Karpas-422 (cell line): ENCODE results near the gene KLHL7. TPM values are rescaled to one million over a fixed set of nuclear protein-coding genes. Genes with fewer than 3 reads are reported as not detected.
"Not testable (repeated sequence)": the region's sequence is repeated elsewhere in the genome, so short reads cannot be mapped to it uniquely, and the experiment has no call there.

Experiments used
- DNase-seq: peaks from one replicate; pipeline ENCODE4 v3.0.0-alpha.2; 2015
- H2AFZ ChIP-seq: fragments of 200-600 bp; sonication (generic); 2 replicates; pipeline ENCODE4 v1.6.1; 2014; ENCODE audit warnings: antibody characterized with exemption, low read length, mixed read lengths
- H3K27ac ChIP-seq: fragments of 200-600 bp; sonication (generic); 2 replicates; pipeline ENCODE4 v1.5.1; 2014; ENCODE audit warnings: mild to moderate bottlenecking, low read length, moderate library complexity
- H3K27me3 ChIP-seq: fragments of 200-600 bp; sonication (generic); 2 replicates; pipeline ENCODE4 v1.6.1; 2014; ENCODE audit warnings: low read length, mixed read lengths
- H3K36me3 ChIP-seq: fragments of 200-600 bp; sonication (generic); 2 replicates; pipeline ENCODE4 v1.6.1; 2014; ENCODE audit warnings: low read length, mixed read lengths; ENCODE audit not compliant: insufficient read depth
- H3K4me1 ChIP-seq: fragments of 200-600 bp; sonication (generic); 2 replicates; pipeline ENCODE4 v1.6.1; 2014; ENCODE audit warnings: mild to moderate bottlenecking, low read length, mixed read lengths
- H3K4me2 ChIP-seq: fragments of 200-600 bp; sonication (generic); 2 replicates; pipeline ENCODE4 v1.6.1; 2014; ENCODE audit warnings: low read length, low read depth, mild to moderate bottlenecking; ENCODE audit not compliant: poor library complexity, severe bottlenecking
- H3K4me3 ChIP-seq: fragments of 200-600 bp; sonication (generic); 2 replicates; pipeline ENCODE4 v1.5.1; 2014; ENCODE audit warnings: mild to moderate bottlenecking, antibody characterized with exemption, low read length, mixed read lengths
- H3K79me2 ChIP-seq: fragments of 200-600 bp; sonication (generic); 2 replicates; pipeline ENCODE4 v1.6.1; 2014; ENCODE audit warnings: mild to moderate bottlenecking, low read length, mixed read lengths
- H3K9ac ChIP-seq: fragments of 200-600 bp; sonication (generic); 2 replicates; pipeline ENCODE4 v1.6.0; 2014; ENCODE audit warnings: low read length
- H3K9me2 ChIP-seq: fragments of 200-600 bp; sonication (generic), shearing (Covaris generic); replicated peaks from 2 replicates; pipeline ENCODE4 v1.6.0; 2014; ENCODE audit warnings: mild to moderate bottlenecking, low read length, moderate library complexity; ENCODE audit not compliant: insufficient read depth
- H3K9me3 ChIP-seq: fragments of 300-700, 200-600 bp; sonication (generic); 2 replicates; pipeline ENCODE4 v1.6.1; 2014; ENCODE audit warnings: low read length, mixed read lengths
- H4K20me1 ChIP-seq: fragments of 200-600 bp; sonication (generic); 2 replicates; pipeline ENCODE4 v1.6.1; 2014; ENCODE audit warnings: mild to moderate bottlenecking, antibody characterized with exemption, low read length, low read depth; ENCODE audit not compliant: insufficient read depth
- total RNA-seq: library from RNA; depleted of rRNA; stranded (reverse); fragments of >200 nt; shearing (Covaris generic); gene quantifications from 2 replicates; pipeline ENCODE4 v1.2.3, GENCODE V29; 2014; ENCODE audit warnings: low replicate concordance

Gene KLHL7
- total RNA-seq, 1 experiment from 2014 or later, result 20.2 TPM

GRCh38 chr7:23114896-23115295 is 9.3 kb downstream of the KLHL7 start:
- DNase-seq, result no peak
- Histone ChIP-seq H2AFZ (no peak overlapping the region), H3K27me3 (no peaks in the 10 kb centered on the region), H3K9ac (no peak overlapping the region), H3K4me1 (no peaks in the 10 kb centered on the region), H3K4me3 (no peak overlapping the region), H3K36me3 (no peaks in the 10 kb centered on the region), H3K9me3 (no peaks in the 10 kb centered on the region), H3K79me2 (peaks cover 48% of the 10 kb centered on the region), H3K27ac (no peak overlapping the region), H3K9me2 (no peaks in the 10 kb centered on the region), H4K20me1 (peaks cover 35% of the 10 kb centered on the region), H3K4me2 (no peak overlapping the region)

DNA sequence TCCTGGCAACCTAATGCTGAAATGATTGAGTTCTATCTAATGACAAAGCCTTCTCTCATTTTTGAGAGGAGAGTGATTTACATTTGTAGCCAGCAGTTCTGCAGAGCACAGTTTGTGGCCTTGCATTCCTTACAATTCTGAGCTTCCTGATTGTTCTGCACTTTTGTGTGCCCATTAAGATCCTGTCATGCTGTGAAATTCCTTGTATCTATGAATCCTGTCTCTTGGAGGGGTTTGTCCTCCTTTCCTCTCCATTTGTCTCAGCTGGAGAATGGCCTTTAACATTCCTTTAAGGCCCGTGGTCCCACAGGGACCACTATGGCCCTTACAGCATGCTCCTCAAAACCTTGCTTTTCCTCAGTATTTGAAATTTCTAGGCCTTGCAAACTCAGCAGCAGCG is 10.4 kb downstream of the KLHL7 start:
- Histone ChIP-seq H3K4me3 (no peak overlapping the region), H3K4me2 (no peak overlapping the region), H4K20me1 (peaks cover 30% of the 10 kb centered on the region), H3K79me2 (peaks cover 50% of the 10 kb centered on the region), H3K27me3 (no peaks in the 10 kb centered on the region), H3K36me3 (no peaks in the 10 kb centered on the region), H3K9me2 (no peaks in the 10 kb centered on the region), H3K9me3 (no peaks in the 10 kb centered on the region), H2AFZ (no peak overlapping the region), H3K9ac (no peak overlapping the region), H3K27ac (no peak overlapping the region), H3K4me1 (no peaks in the 10 kb centered on the region)
- DNase-seq, result no peak

DNA sequence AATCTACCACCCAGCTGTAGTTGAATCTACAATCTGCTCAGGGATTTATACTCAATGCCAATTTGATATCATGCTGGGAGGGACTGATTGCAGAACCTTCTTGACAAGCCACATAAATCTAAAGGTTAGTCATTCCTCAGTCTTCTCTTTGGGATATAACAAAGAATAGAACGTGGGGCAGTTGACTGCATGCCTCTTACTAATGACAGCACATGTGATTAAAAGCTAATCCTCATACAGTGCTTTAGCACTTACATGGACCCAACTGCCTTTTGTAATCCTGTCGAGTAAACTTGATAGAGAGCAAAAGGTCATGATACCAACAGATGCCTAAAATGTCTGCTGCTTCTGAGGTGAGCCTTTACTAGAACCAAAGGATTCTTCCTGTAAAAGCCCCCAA is 12.3 kb downstream of the KLHL7 start:
- Histone ChIP-seq H3K27ac (no peak overlapping the region), H3K79me2 (peaks cover 51% of the 10 kb centered on the region), H3K4me3 (no peak overlapping the region), H3K9me3 (no peaks in the 10 kb centered on the region), H3K9me2 (no peaks in the 10 kb centered on the region), H3K36me3 (no peaks in the 10 kb centered on the region), H4K20me1 (peaks cover 20% of the 10 kb centered on the region; the same call in 1 of the 2 replicates), H3K9ac (no peak overlapping the region), H3K27me3 (no peaks in the 10 kb centered on the region), H3K4me2 (no peak overlapping the region), H2AFZ (no peak overlapping the region), H3K4me1 (peaks cover 10% of the 10 kb centered on the region)
- DNase-seq, result no peak

DNA sequence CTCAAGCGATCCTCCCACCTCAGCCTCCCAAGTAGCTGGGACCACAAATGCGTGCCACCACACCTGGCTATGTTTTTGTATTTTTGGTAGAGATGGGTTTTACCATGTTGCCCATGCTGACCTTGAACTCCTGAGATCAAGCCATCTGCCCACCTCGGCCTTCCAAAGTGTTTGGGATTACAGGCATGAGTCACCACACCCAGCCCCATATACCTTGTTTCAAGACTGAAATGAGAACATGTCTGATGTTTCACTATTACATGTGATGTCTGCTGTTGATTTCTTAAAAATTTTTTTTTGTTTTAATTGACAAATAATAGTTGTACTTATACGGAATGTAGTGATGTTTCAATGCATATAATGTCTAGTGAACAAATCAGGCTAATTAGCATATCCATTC is 14.5 kb downstream of the KLHL7 start:
- Histone ChIP-seq H3K79me2 (peaks cover 40% of the 10 kb centered on the region), H4K20me1 (peaks cover 14% of the 10 kb centered on the region; the same call in 1 of the 2 replicates), H3K36me3 (no peaks in the 10 kb centered on the region; the same call in 1 of the 2 replicates), H3K9ac (no peak overlapping the region), H3K4me1 (peaks cover 10% of the 10 kb centered on the region), H3K4me3 (no peak overlapping the region), H3K4me2 (no peak overlapping the region), H2AFZ (no peak overlapping the region), H3K27ac (no peak overlapping the region), H3K9me3 (no peaks in the 10 kb centered on the region), H3K9me2 (no peaks in the 10 kb centered on the region), H3K27me3 (no peaks in the 10 kb centered on the region)
- DNase-seq, result no peak

DNA sequence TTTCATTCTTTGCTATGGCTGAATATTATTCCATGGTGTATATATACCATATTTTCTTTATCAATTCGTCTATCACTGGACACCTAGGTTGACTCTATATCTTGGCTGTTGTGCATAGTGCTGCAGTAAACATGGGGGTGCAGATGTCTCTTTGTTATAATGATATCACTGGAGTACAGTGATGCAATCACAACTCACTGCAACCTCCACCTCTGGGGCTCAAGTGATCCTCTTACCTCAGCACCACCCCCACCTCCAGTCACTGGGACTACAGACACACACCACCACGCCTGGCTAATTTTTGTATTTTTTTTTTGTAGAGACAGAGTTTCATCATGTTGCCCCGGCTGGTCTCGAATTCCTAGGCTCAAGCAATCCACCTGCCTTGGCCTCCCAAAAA is 15.6 kb downstream of the KLHL7 start:
- H3K27ac ChIP-seq, result no peak overlapping the region
- H2AFZ ChIP-seq, result no peak overlapping the region
- H4K20me1 ChIP-seq, result peaks cover 9% of the 10 kb centered on the region; the same call in 1 of the 2 replicates
- peaks cover 34% of the 10 kb centered on the region for H3K79me2 ChIP-seq
- H3K9me3 ChIP-seq, result no peaks in the 10 kb centered on the region
- H3K9me2 ChIP-seq, result no peaks in the 10 kb centered on the region
- no peaks in the 10 kb centered on the region for H3K27me3 ChIP-seq
- no peak overlapping the region for H3K9ac ChIP-seq
- peaks cover 10% of the 10 kb centered on the region for H3K4me1 ChIP-seq
- DNase-seq, result no peak
- H3K4me3 ChIP-seq, result no peak overlapping the region
- H3K36me3 ChIP-seq, result no peaks in the 10 kb centered on the region; the same call in 1 of the 2 replicates
- no peak overlapping the region for H3K4me2 ChIP-seq

DNA sequence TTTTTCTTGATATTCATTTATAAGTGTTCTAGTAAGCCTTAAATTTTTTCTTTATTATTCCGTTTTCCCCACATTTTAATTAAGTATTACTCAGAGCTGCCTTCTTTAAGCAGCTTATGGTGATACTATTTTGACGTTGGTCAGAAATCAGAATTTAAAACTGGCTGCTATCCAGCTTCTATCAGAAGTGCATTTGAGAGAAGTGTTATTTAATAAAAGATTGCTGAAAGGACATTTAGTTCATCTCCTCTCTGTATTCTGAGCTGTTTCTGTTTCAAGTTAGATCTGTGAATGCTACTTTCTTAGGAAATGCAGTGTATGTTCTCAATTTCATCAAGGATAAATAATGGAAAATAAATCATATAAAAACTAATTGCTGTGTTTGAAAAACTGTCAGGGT is 17.4 kb downstream of the KLHL7 start:
- H3K4me2 ChIP-seq, result no peak overlapping the region
- no peaks in the 10 kb centered on the region; the same call in 1 of the 2 replicates for H3K36me3 ChIP-seq
- H3K79me2 ChIP-seq, result peaks cover 28% of the 10 kb centered on the region
- H3K9me2 ChIP-seq, result no peaks in the 10 kb centered on the region
- no peaks in the 10 kb centered on the region for H4K20me1 ChIP-seq
- H3K27me3 ChIP-seq, result no peaks in the 10 kb centered on the region
- no peak overlapping the region for H2AFZ ChIP-seq
- no peak overlapping the region for H3K9ac ChIP-seq
- no peak overlapping the region for H3K4me3 ChIP-seq
- DNase-seq, result no peak
- H3K27ac ChIP-seq, result no peak overlapping the region
- H3K4me1 ChIP-seq, result peaks cover 10% of the 10 kb centered on the region
- H3K9me3 ChIP-seq, result no peaks in the 10 kb centered on the region

DNA sequence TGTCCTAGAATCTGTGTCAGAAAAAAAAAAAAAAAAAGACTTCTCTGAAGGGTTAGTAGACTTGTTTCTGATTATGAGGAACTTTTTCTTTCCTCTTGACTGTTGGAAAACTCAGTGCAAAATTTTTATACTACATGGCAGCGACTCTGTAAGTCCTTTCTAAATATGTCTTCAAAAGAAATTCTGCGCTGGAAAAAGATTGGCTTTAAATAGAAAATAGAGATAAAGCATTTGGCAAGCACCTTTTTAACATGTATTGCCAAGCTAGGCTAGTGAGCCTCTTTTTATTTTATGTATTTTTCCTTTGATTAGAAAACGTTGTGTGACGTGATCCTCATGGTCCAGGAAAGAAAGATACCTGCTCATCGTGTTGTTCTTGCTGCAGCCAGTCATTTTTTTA is 17.9 kb downstream of the KLHL7 start:
- H3K4me1 ChIP-seq, result peaks cover 10% of the 10 kb centered on the region
- H3K4me2 ChIP-seq, result no peak overlapping the region
- H4K20me1 ChIP-seq, result no peaks in the 10 kb centered on the region
- H3K4me3 ChIP-seq, result no peak overlapping the region
- DNase-seq, result no peak
- no peak overlapping the region for H3K27ac ChIP-seq
- H2AFZ ChIP-seq, result no peak overlapping the region
- H3K27me3 ChIP-seq, result no peaks in the 10 kb centered on the region
- peaks cover 26% of the 10 kb centered on the region for H3K79me2 ChIP-seq
- H3K9ac ChIP-seq, result no peak overlapping the region
- no peaks in the 10 kb centered on the region for H3K9me3 ChIP-seq
- H3K9me2 ChIP-seq, result no peaks in the 10 kb centered on the region
- H3K36me3 ChIP-seq, result no peaks in the 10 kb centered on the region; the same call in 1 of the 2 replicates

GRCh38 chr7:23129036-23129435 is 23.5 kb downstream of the KLHL7 start:
- no peaks in the 10 kb centered on the region for H3K4me1 ChIP-seq
- no peak overlapping the region for H3K27ac ChIP-seq
- H3K9me2 ChIP-seq, result no peaks in the 10 kb centered on the region
- no peak for DNase-seq
- H3K79me2 ChIP-seq, result no peaks in the 10 kb centered on the region
- no peaks in the 10 kb centered on the region; the same call in 1 of the 2 replicates for H3K36me3 ChIP-seq
- no peak overlapping the region for H3K4me2 ChIP-seq
- H3K27me3 ChIP-seq, result no peaks in the 10 kb centered on the region
- H3K9me3 ChIP-seq, result no peaks in the 10 kb centered on the region
- H3K4me3 ChIP-seq, result no peak overlapping the region
- no peak overlapping the region for H2AFZ ChIP-seq
- no peak overlapping the region for H3K9ac ChIP-seq
- no peaks in the 10 kb centered on the region for H4K20me1 ChIP-seq

GRCh38 chr7:23131799-23132198 is 26.2 kb downstream of the KLHL7 start:
- H3K9me2 ChIP-seq, H2AFZ ChIP-seq, H3K36me3 ChIP-seq, H3K4me3 ChIP-seq, H4K20me1 ChIP-seq, DNase-seq, H3K4me2 ChIP-seq, H3K9me3 ChIP-seq, H3K79me2 ChIP-seq, H3K27me3 ChIP-seq, H3K9ac ChIP-seq, H3K27ac ChIP-seq, H3K4me1 ChIP-seq: not testable (repeated sequence)
